ENCODE results near the gene SCAPER.
"Not testable (repeated sequence)": the region's sequence is repeated elsewhere in the genome, so short reads cannot be mapped to it uniquely, and the experiment has no call there.

Gene SCAPER

GRCh38 chr15:76839173-76839572, 66.0 kb downstream of the SCAPER start:
- Histone ChIP-seq H3K27ac (ENCODE audit: low read depth in 2 of 2, low read length in 2 of 2) (no peak overlapping the region), H3K9me3 (ENCODE audit: control insufficient read depth in 2 of 2, low read length in 2 of 2) (no peaks in the 10 kb centered on the region), H3K9ac (ENCODE audit: low read depth in 1 of 2, low read length in 2 of 2) (no peak overlapping the region), H3K4me1 (ENCODE audit: control insufficient read depth in 2 of 2, insufficient read depth in 2 of 2, low read length in 2 of 2) (peaks cover 0 to 3% of the 10 kb centered on the region in 2 donors), H3K27me3 (ENCODE audit: control insufficient read depth in 2 of 2, insufficient read depth in 2 of 2, low read length in 2 of 2) (no peaks in the 10 kb centered on the region), H3K36me3 (ENCODE audit: control insufficient read depth in 2 of 2, insufficient read depth in 2 of 2, low read length in 2 of 2) (peaks cover 0 to 2% of the 10 kb centered on the region in 2 donors), H3K4me3 (ENCODE audit: low read length in 2 of 2) (no peak overlapping the region)

GRCh38 chr15:76837474-76837873, 67.7 kb downstream of the SCAPER start:
- Histone ChIP-seq H3K4me3 (ENCODE audit: low read length in 2 of 2) (no peak overlapping the region), H3K9ac (ENCODE audit: low read depth in 1 of 2, low read length in 2 of 2) (no peak overlapping the region), H3K27me3 (ENCODE audit: control insufficient read depth in 2 of 2, insufficient read depth in 2 of 2, low read length in 2 of 2) (no peaks in the 10 kb centered on the region), H3K36me3 (ENCODE audit: control insufficient read depth in 2 of 2, insufficient read depth in 2 of 2, low read length in 2 of 2) (peaks cover 0 to 2% of the 10 kb centered on the region in 2 donors), H3K27ac (ENCODE audit: low read depth in 2 of 2, low read length in 2 of 2) (no peak overlapping the region), H3K4me1 (ENCODE audit: control insufficient read depth in 2 of 2, insufficient read depth in 2 of 2, low read length in 2 of 2) (no peaks in the 10 kb centered on the region), H3K9me3 (ENCODE audit: control insufficient read depth in 2 of 2, low read length in 2 of 2) (no peaks in the 10 kb centered on the region)

- Histone ChIP-seq H3K27ac (ENCODE audit: low read depth in 2 of 2, low read length in 2 of 2) (no peak overlapping the region), H3K36me3 (ENCODE audit: control insufficient read depth in 2 of 2, insufficient read depth in 2 of 2, low read length in 2 of 2) (no peaks in the 10 kb centered on the region), H3K9ac (ENCODE audit: low read depth in 1 of 2, low read length in 2 of 2) (no peak overlapping the region), H3K9me3 (ENCODE audit: control insufficient read depth in 2 of 2, low read length in 2 of 2) (no peaks in the 10 kb centered on the region), H3K4me3 (ENCODE audit: low read length in 2 of 2) (no peak overlapping the region), H3K4me1 (ENCODE audit: control insufficient read depth in 2 of 2, insufficient read depth in 2 of 2, low read length in 2 of 2) (no peaks in the 10 kb centered on the region), H3K27me3 (ENCODE audit: control insufficient read depth in 2 of 2, insufficient read depth in 2 of 2, low read length in 2 of 2) (no peaks in the 10 kb centered on the region)
These were observed 75.2 kb downstream of the SCAPER start for GRCh38 chr15:76829939-76830338.

- Histone ChIP-seq H3K4me1 (ENCODE audit: control insufficient read depth in 2 of 2, insufficient read depth in 2 of 2, low read length in 2 of 2) (no peaks in the 10 kb centered on the region), H3K4me3 (ENCODE audit: low read length in 2 of 2) (no peak overlapping the region), H3K36me3 (ENCODE audit: control insufficient read depth in 2 of 2, insufficient read depth in 2 of 2, low read length in 2 of 2) (no peaks in the 10 kb centered on the region), H3K9me3 (ENCODE audit: control insufficient read depth in 2 of 2, low read length in 2 of 2) (no peaks in the 10 kb centered on the region), H3K9ac (ENCODE audit: low read depth in 1 of 2, low read length in 2 of 2) (no peak overlapping the region), H3K27me3 (ENCODE audit: control insufficient read depth in 2 of 2, insufficient read depth in 2 of 2, low read length in 2 of 2) (no peaks in the 10 kb centered on the region), H3K27ac (ENCODE audit: low read depth in 2 of 2, low read length in 2 of 2) (no peak overlapping the region)
These were observed 81.2 kb downstream of the SCAPER start for GRCh38 chr15:76823890-76824289.

- H3K27me3 ChIP-seq (ENCODE audit: control insufficient read depth in 2 of 2, insufficient read depth in 2 of 2, low read length in 2 of 2): no peaks in the 10 kb centered on the region
- H3K4me3 ChIP-seq (ENCODE audit: low read length in 2 of 2): no peak overlapping the region
- no peaks in the 10 kb centered on the region for H3K9me3 ChIP-seq (ENCODE audit: control insufficient read depth in 2 of 2, low read length in 2 of 2)
- H3K4me1 ChIP-seq (ENCODE audit: control insufficient read depth in 2 of 2, insufficient read depth in 2 of 2, low read length in 2 of 2): no peaks in the 10 kb centered on the region
- H3K27ac ChIP-seq (ENCODE audit: low read depth in 2 of 2, low read length in 2 of 2): no peak overlapping the region
- H3K9ac ChIP-seq (ENCODE audit: low read depth in 1 of 2, low read length in 2 of 2): no peak overlapping the region
- no peaks in the 10 kb centered on the region for H3K36me3 ChIP-seq (ENCODE audit: control insufficient read depth in 2 of 2, insufficient read depth in 2 of 2, low read length in 2 of 2)
These were observed 81.8 kb downstream of the SCAPER start for GRCh38 chr15:76823303-76823702.

- H3K4me1 ChIP-seq (ENCODE audit: control insufficient read depth in 2 of 2, insufficient read depth in 2 of 2, low read length in 2 of 2); H3K4me3 ChIP-seq (ENCODE audit: low read length in 2 of 2); H3K36me3 ChIP-seq (ENCODE audit: control insufficient read depth in 2 of 2, insufficient read depth in 2 of 2, low read length in 2 of 2); H3K9ac ChIP-seq (ENCODE audit: low read depth in 1 of 2, low read length in 2 of 2); H3K27ac ChIP-seq (ENCODE audit: low read depth in 2 of 2, low read length in 2 of 2); H3K27me3 ChIP-seq (ENCODE audit: control insufficient read depth in 2 of 2, insufficient read depth in 2 of 2, low read length in 2 of 2); H3K9me3 ChIP-seq (ENCODE audit: control insufficient read depth in 2 of 2, low read length in 2 of 2): not testable (repeated sequence)
These were observed 86.2 kb downstream of the SCAPER start for GRCh38 chr15:76818926-76819325.

GRCh38 chr15:76815421-76815820, 89.7 kb downstream of the SCAPER start:
- Histone ChIP-seq H3K4me1 (ENCODE audit: control insufficient read depth in 2 of 2, insufficient read depth in 2 of 2, low read length in 2 of 2) (no peaks in the 10 kb centered on the region), H3K9me3 (ENCODE audit: control insufficient read depth in 2 of 2, low read length in 2 of 2) (no peaks in the 10 kb centered on the region), H3K27me3 (ENCODE audit: control insufficient read depth in 2 of 2, insufficient read depth in 2 of 2, low read length in 2 of 2) (no peaks in the 10 kb centered on the region), H3K9ac (ENCODE audit: low read depth in 1 of 2, low read length in 2 of 2) (no peak overlapping the region), H3K36me3 (ENCODE audit: control insufficient read depth in 2 of 2, insufficient read depth in 2 of 2, low read length in 2 of 2) (no peaks in the 10 kb centered on the region), H3K4me3 (ENCODE audit: low read length in 2 of 2) (no peak overlapping the region), H3K27ac (ENCODE audit: low read depth in 2 of 2, low read length in 2 of 2) (no peak overlapping the region)

GRCh38 chr15:76812381-76812780, 92.8 kb downstream of the SCAPER start:
- H3K9ac ChIP-seq (ENCODE audit: low read depth in 1 of 2, low read length in 2 of 2): no peak overlapping the region
- no peaks in the 10 kb centered on the region for H3K9me3 ChIP-seq (ENCODE audit: control insufficient read depth in 2 of 2, low read length in 2 of 2)
- no peak overlapping the region for H3K4me3 ChIP-seq (ENCODE audit: low read length in 2 of 2)
- no peaks in the 10 kb centered on the region for H3K36me3 ChIP-seq (ENCODE audit: control insufficient read depth in 2 of 2, insufficient read depth in 2 of 2, low read length in 2 of 2)
- H3K4me1 ChIP-seq (ENCODE audit: control insufficient read depth in 2 of 2, insufficient read depth in 2 of 2, low read length in 2 of 2): no peaks in the 10 kb centered on the region
- H3K27me3 ChIP-seq (ENCODE audit: control insufficient read depth in 2 of 2, insufficient read depth in 2 of 2, low read length in 2 of 2): no peaks in the 10 kb centered on the region
- no peak overlapping the region for H3K27ac ChIP-seq (ENCODE audit: low read depth in 2 of 2, low read length in 2 of 2)

- Histone ChIP-seq H3K36me3 (ENCODE audit: control insufficient read depth in 2 of 2, insufficient read depth in 2 of 2, low read length in 2 of 2) (no peaks in the 10 kb centered on the region), H3K9ac (ENCODE audit: low read depth in 1 of 2, low read length in 2 of 2) (no peak overlapping the region), H3K27me3 (ENCODE audit: control insufficient read depth in 2 of 2, insufficient read depth in 2 of 2, low read length in 2 of 2) (no peaks in the 10 kb centered on the region), H3K4me3 (ENCODE audit: low read length in 2 of 2) (no peak overlapping the region), H3K27ac (ENCODE audit: low read depth in 2 of 2, low read length in 2 of 2) (no peak overlapping the region), H3K9me3 (ENCODE audit: control insufficient read depth in 2 of 2, low read length in 2 of 2) (no peaks in the 10 kb centered on the region), H3K4me1 (ENCODE audit: control insufficient read depth in 2 of 2, insufficient read depth in 2 of 2, low read length in 2 of 2) (no peaks in the 10 kb centered on the region)
These were observed 95.6 kb downstream of the SCAPER start for GRCh38 chr15:76809412-76810103.

- H3K9me3 ChIP-seq (ENCODE audit: control insufficient read depth in 2 of 2, low read length in 2 of 2): no peaks in the 10 kb centered on the region
- H3K27me3 ChIP-seq (ENCODE audit: control insufficient read depth in 2 of 2, insufficient read depth in 2 of 2, low read length in 2 of 2): no peaks in the 10 kb centered on the region
- peaks cover 0 to 7% of the 10 kb centered on the region in 2 donors for H3K36me3 ChIP-seq (ENCODE audit: control insufficient read depth in 2 of 2, insufficient read depth in 2 of 2, low read length in 2 of 2)
- no peaks in the 10 kb centered on the region for H3K4me1 ChIP-seq (ENCODE audit: control insufficient read depth in 2 of 2, insufficient read depth in 2 of 2, low read length in 2 of 2)
- no peak overlapping the region for H3K4me3 ChIP-seq (ENCODE audit: low read length in 2 of 2)
- H3K9ac ChIP-seq (ENCODE audit: low read depth in 1 of 2, low read length in 2 of 2): no peak overlapping the region
- H3K27ac ChIP-seq (ENCODE audit: low read depth in 2 of 2, low read length in 2 of 2): no peak overlapping the region
These were observed 102.0 kb downstream of the SCAPER start for GRCh38 chr15:76803049-76803571.
